HL-60 (cell line): Measurements from ENCODE around the gene CNTNAP2.

Experiments
- POLR2AphosphoS5 ChIP-seq: IDR thresholded peaks from 2 replicates; pipeline ENCODE4 v1.6.1; 2012; ENCODE audit warnings: low read depth
- SPI1 ChIP-seq: IDR thresholded peaks from 2 replicates; pipeline ENCODE4 v1.6.1; 2012; ENCODE audit warnings: low read depth, mild to moderate bottlenecking, borderline replicate concordance
- TF ChIP-seq, protein P1 (sequence below): IDR thresholded peaks from one replicate; pipeline ENCODE4 v1.5.1; 2011; ENCODE audit warnings: low read length, control low read depth, inconsistent platforms; ENCODE audit not compliant: insufficient read depth
- TF ChIP-seq, protein P2 (sequence below): IDR thresholded peaks from 2 replicates; pipeline ENCODE4 v1.6.1; 2012; ENCODE audit warnings: low read depth; ENCODE audit not compliant: insufficient replicate concordance

DNA sequence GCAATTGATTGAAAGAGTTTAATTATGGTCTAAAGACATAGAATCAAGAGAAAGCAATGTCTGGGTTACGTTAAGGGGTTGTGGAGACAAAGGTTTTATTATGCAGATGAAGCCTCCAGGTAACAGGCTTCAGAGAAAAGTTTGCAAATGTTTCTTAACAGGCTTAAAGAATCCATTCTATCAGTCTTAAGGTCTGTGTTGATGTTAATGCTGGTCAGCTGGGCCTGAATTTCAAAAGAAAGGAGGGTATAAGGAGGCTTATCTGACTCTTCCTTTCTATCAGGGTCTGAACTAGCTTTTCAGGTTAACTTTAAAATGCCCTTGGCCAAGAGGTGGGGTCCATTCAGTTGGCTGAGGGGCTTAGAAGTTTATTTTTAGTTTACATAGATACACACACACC, 1469.5 kb downstream of the CNTNAP2 start:
- TF ChIP-seq, protein P1, sequence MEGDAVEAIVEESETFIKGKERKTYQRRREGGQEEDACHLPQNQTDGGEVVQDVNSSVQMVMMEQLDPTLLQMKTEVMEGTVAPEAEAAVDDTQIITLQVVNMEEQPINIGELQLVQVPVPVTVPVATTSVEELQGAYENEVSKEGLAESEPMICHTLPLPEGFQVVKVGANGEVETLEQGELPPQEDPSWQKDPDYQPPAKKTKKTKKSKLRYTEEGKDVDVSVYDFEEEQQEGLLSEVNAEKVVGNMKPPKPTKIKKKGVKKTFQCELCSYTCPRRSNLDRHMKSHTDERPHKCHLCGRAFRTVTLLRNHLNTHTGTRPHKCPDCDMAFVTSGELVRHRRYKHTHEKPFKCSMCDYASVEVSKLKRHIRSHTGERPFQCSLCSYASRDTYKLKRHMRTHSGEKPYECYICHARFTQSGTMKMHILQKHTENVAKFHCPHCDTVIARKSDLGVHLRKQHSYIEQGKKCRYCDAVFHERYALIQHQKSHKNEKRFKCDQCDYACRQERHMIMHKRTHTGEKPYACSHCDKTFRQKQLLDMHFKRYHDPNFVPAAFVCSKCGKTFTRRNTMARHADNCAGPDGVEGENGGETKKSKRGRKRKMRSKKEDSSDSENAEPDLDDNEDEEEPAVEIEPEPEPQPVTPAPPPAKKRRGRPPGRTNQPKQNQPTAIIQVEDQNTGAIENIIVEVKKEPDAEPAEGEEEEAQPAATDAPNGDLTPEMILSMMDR, result no peak
- TF ChIP-seq POLR2AphosphoS5, result no peak
- TF ChIP-seq, protein P2, sequence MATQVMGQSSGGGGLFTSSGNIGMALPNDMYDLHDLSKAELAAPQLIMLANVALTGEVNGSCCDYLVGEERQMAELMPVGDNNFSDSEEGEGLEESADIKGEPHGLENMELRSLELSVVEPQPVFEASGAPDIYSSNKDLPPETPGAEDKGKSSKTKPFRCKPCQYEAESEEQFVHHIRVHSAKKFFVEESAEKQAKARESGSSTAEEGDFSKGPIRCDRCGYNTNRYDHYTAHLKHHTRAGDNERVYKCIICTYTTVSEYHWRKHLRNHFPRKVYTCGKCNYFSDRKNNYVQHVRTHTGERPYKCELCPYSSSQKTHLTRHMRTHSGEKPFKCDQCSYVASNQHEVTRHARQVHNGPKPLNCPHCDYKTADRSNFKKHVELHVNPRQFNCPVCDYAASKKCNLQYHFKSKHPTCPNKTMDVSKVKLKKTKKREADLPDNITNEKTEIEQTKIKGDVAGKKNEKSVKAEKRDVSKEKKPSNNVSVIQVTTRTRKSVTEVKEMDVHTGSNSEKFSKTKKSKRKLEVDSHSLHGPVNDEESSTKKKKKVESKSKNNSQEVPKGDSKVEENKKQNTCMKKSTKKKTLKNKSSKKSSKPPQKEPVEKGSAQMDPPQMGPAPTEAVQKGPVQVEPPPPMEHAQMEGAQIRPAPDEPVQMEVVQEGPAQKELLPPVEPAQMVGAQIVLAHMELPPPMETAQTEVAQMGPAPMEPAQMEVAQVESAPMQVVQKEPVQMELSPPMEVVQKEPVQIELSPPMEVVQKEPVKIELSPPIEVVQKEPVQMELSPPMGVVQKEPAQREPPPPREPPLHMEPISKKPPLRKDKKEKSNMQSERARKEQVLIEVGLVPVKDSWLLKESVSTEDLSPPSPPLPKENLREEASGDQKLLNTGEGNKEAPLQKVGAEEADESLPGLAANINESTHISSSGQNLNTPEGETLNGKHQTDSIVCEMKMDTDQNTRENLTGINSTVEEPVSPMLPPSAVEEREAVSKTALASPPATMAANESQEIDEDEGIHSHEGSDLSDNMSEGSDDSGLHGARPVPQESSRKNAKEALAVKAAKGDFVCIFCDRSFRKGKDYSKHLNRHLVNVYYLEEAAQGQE, result no peak
- no peak for TF ChIP-seq SPI1
